GM10266 (cell line): ENCODE measurements around the gene LRMDA.
"Not testable (repeated sequence)": the region's sequence is repeated elsewhere in the genome, so short reads cannot be mapped to it uniquely, and the experiment has no call there.

Experiments used
- DNase-seq: peaks from one replicate; pipeline ENCODE4 v3.0.0; 2012; ENCODE audit errors: extremely low spot score
- TF ChIP-seq, protein P1 (sequence below): IDR thresholded peaks from 2 replicates; pipeline ENCODE4 v1.5.1; 2012; ENCODE audit warnings: mild to moderate bottlenecking, low read depth; ENCODE audit not compliant: control insufficient read depth, insufficient read depth; ENCODE audit errors: missing control alignments

The LRMDA gene

DNA sequence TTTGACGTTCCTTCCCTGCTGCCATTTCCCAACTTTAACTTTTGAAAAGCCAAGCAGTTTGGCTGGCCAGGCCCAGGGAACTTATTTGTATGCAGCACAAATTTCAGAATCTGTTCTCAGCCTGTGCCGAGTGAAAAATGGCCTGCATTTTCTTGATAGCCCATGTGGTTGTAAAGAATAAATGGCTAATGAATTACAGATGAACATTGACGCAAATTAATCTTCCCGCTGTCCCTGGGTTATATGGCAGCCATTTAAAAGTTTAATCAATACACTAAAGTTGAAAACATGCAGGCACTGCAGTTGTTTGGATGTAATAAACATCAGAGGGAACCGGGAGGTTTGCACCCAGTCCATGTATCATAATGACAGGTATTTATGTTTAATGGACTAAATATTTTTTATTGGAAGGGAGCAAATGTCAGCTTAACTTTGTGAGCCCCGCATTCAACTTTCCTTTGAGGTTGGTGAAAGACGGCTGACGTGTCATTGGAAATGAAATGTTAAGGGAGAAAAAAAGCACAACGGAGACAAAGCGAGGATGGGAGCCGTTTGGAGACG lies 1092.4 kb downstream of the LRMDA start:
- TF ChIP-seq, protein P1, sequence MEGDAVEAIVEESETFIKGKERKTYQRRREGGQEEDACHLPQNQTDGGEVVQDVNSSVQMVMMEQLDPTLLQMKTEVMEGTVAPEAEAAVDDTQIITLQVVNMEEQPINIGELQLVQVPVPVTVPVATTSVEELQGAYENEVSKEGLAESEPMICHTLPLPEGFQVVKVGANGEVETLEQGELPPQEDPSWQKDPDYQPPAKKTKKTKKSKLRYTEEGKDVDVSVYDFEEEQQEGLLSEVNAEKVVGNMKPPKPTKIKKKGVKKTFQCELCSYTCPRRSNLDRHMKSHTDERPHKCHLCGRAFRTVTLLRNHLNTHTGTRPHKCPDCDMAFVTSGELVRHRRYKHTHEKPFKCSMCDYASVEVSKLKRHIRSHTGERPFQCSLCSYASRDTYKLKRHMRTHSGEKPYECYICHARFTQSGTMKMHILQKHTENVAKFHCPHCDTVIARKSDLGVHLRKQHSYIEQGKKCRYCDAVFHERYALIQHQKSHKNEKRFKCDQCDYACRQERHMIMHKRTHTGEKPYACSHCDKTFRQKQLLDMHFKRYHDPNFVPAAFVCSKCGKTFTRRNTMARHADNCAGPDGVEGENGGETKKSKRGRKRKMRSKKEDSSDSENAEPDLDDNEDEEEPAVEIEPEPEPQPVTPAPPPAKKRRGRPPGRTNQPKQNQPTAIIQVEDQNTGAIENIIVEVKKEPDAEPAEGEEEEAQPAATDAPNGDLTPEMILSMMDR, result no peak
- no peak for DNase-seq

DNA sequence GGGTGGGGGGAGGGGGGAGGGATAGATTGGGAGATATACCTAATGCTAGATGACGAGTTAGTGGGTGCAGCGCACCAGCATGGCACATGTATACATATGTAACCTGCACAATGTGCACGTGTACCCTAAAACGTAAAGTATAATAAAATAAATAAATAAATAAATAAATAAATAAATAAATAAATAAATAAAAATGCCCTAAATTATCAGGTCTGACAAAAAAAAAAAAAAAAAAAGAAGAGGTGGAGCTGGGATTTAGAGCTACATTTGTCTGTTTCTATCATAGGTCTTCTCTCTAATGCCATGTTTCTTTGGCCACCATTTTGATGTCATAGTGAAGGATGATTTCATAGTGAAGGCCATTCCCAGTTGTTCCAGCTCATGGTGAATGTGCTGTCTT lies 1095.4 kb downstream of the LRMDA start:
- DNase-seq, result not testable (repeated sequence)

DNA sequence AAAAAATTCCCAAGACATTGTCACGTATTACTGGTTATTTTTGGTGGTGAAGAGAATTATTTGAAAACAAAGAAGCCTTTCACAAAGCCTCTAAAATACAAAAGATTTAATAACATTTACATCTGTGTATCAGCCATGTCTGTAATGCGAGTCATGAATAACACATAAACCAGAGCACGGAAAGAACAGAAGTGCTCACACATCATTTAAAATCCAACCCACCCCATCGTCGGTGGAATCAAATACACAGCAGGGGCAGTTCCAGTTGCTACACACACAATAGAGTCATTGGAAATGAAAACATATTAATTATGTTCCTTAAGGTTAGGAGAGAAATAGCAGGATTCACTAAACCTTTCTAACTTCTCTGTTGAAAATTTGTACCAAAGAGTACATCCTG lies 1108.9 kb downstream of the LRMDA start:
- TF ChIP-seq, protein P1, result no peak

DNA sequence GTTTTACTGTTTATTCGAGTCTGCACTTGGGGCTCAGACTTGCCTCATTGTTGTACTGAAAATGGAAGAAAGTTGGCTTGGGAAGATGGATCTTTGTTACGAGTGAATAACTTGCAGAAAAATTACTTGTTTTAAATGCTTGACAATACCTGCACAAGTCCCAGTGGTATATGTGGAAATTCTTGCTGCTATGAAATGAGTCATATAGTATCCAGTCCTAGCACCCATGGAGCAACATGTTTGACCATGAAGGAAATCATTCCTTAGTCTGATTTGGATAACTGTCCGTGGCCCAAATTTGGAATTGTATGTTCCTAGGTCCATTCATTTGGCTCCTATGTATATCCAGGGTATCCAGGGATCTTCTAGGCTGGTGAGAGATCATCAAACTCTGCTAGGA lies 1109.4 kb downstream of the LRMDA start:
- TF ChIP-seq, protein P1, result no peak

More for the DNA sequence above, 1108.9 kb downstream of the LRMDA start:
- no peak for DNase-seq

DNA sequence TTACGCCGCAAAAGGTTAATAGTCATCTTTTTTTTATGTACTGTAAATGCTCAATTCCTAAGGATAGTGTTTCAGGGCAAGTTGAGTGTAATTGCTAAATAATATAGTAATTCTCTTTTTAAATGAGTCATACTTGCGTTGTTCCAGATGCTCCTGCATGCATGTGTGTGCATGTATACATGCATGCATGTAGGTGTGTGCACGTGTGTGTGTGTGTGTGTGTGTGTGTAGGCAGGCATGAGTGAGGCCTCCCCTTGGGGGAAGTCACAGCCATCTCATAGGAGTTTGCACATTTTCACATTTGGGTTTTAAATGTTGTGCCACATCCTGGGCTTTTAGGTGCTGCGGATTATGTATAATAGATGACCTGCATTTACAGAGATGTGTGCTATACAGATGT lies 1110.4 kb downstream of the LRMDA start:
- DNase-seq, result no peak
- TF ChIP-seq, protein P1, result no peak

More for the DNA sequence above, 1109.4 kb downstream of the LRMDA start:
- no peak for DNase-seq

DNA sequence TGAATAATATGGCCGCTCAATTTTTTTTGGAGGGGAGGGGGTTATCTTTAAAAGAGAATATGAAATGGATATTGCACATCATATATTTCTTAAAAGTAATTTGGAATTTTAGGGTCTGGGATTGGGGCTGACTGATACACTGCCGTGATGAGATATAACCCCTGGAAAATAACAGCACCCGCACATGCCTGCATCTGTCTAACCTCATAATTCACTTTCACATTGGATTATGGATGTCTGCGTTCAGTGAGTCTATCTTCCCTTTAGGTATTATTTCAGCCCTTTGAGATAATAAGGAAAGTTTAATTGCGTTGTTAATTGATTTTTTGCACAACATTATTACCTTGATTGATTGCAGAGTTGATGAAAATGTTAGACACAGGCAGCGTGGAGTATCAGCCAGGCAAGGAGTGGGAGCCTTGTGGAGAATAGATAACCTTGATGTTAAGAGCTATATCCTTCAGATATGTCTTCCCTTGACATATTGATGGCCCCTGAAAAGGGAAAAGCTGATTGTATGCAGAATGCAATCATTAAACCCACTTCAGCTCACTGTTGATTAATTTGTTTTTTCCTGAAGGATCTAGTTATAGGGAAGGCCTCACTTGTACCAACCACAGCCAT lies 1111.0 kb downstream of the LRMDA start:
- TF ChIP-seq, protein P1, result no peak
- no peak for DNase-seq

DNA sequence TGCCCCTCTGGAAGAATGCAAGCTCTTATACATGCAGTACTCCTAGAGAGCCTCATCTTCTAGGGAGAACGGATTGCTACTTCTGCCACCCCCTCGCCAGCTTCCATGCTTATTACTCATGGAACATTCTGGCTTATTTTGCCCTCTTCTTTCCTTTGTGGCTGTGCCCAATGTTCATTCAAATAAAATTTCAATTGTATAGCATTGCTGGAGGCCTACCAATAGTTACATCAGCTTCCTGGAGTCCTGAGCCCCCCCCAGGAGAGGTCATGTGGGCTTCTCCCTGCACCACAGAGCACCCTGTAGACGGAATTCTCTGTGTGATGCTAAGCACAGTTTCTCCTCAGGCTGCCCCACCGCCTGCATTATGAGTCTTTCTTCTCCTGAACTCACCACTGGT lies 1112.2 kb downstream of the LRMDA start:
- no peak for DNase-seq
- TF ChIP-seq, protein P1, result no peak

DNA sequence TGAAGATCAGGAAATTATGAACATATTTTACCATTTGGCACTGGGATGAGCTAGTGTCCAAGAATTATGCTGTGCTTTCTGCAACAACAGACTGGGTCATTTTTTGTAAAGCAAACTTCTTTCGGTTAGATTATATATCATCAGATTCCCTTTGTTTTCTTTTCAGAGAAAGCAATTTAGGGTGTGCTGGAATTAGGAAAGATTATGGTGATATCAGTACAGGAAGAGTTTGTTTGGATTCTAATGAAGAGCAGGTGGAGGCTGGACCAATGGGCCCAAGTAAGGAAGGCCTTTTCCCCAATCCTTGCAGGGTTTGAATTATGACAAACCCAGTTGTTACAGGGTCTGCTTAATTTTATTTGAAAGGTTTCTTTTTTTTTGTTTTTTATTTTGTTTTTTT lies 1113.4 kb downstream of the LRMDA start:
- no peak for DNase-seq
- TF ChIP-seq, protein P1, result no peak
